Ovary (tissue), 3 donors: Measurements from ENCODE around the gene IQGAP1.

Experiments used
- EP300 ChIP-seq: sonication (generic); formaldehyde crosslinking; IDR thresholded peaks from one replicate; pipeline ENCODE4 v1.6.1; 2017; ENCODE audit warnings: antibody characterized with exemption
- POLR2A ChIP-seq: fragments of 450-650 bp; IDR thresholded peaks from one replicate; pipeline ENCODE4 v1.6.1; 2017; ENCODE audit warnings: antibody characterized with exemption, mild to moderate bottlenecking, moderate library complexity
- TF ChIP-seq, protein P1 (sequence below), 3 donors: fragments of 450-650 bp in 2 of 3; fragments of 200-600 bp in 1 of 3; IDR thresholded peaks; one replicate each; pipeline versions ENCODE4 v1.5.1 to v1.8.0; 2016 to 2022; ENCODE audit warnings: antibody characterized with exemption in 3 of 3, mild to moderate bottlenecking in 1 of 3
- donor health status: DM: no; HTN: no; CAD: no.

DNA sequence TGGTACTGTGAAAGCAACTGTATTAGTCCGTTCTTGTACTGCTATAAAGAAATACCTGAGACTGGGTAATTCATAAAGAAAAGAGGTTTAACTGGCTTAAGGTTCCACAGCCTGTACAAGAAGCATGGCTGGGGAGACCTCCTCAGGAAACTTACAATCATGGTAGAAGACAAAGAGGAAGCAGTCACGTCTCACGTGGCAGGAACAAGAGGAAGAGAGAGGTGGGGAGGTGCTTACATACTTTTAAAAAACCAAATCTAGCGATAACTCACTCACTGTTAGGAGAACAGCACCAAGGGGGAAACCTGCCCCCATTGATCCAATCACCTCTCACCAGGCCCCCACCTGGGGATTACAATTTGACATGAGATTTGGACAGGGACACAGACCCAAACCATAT is 48.9 kb downstream of the IQGAP1 start:
- TF ChIP-seq, protein P1, sequence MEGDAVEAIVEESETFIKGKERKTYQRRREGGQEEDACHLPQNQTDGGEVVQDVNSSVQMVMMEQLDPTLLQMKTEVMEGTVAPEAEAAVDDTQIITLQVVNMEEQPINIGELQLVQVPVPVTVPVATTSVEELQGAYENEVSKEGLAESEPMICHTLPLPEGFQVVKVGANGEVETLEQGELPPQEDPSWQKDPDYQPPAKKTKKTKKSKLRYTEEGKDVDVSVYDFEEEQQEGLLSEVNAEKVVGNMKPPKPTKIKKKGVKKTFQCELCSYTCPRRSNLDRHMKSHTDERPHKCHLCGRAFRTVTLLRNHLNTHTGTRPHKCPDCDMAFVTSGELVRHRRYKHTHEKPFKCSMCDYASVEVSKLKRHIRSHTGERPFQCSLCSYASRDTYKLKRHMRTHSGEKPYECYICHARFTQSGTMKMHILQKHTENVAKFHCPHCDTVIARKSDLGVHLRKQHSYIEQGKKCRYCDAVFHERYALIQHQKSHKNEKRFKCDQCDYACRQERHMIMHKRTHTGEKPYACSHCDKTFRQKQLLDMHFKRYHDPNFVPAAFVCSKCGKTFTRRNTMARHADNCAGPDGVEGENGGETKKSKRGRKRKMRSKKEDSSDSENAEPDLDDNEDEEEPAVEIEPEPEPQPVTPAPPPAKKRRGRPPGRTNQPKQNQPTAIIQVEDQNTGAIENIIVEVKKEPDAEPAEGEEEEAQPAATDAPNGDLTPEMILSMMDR (IDR thresholded peaks at IDR 0.05), result no peak
- no peak for TF ChIP-seq POLR2A
- TF ChIP-seq EP300, result no peak
